ENCODE results near the gene UGT2B28. TPM values are rescaled to one million over a fixed set of nuclear protein-coding genes. Genes with fewer than 3 reads are reported as not detected.

UGT2B28 gene
- total RNA-seq, 1 donor from 2014 or later, result not detected

Other genes starting within 250 kb of the UGT2B28 start
- gene UGT2B7, start 184.0 kb upstream of the UGT2B28 start, total RNA-seq, result 0.12 and 21.3 TPM in 2 replicates
- not detected in 2 replicates for gene UGT2B11, start 65.7 kb upstream of the UGT2B28 start, total RNA-seq
- 0.22 and 10.5 TPM in 2 replicates for gene UGT2B4, start 215.4 kb downstream of the UGT2B28 start, total RNA-seq

Data from epithelial cell of proximal tubule (primary cell).